K562 (cell line): Measurements from ENCODE around the gene BEST3. TPM values are rescaled to one million over a fixed set of nuclear protein-coding genes. Genes with fewer than 3 reads are reported as not detected.

Source experiments
- AFF4 ChIP-seq: sonication (generic); formaldehyde crosslinking; IDR thresholded peaks from 2 replicates; pipeline ENCODE4 v1.8.0; 2023; ENCODE audit warnings: mild to moderate bottlenecking, missing genetic modification reagents
- ESRRB ChIP-seq: fragments of 250-450 bp; sonication (Bioruptor Pico); IDR thresholded peaks from 2 replicates; pipeline ENCODE4 v1.5.0; 2020; ENCODE audit warnings: mild to moderate bottlenecking, moderate library complexity, borderline replicate concordance
- GABPB1 ChIP-seq: sonication (generic); formaldehyde crosslinking; IDR thresholded peaks from 2 replicates; pipeline ENCODE4 v1.8.0; 2022; ENCODE audit warnings: mild to moderate bottlenecking, missing genetic modification reagents
- HDAC8 ChIP-seq: fragments of 450-650 bp; IDR thresholded peaks from 2 replicates; pipeline ENCODE4 v1.6.1; 2016; ENCODE audit warnings: mild to moderate bottlenecking, missing genetic modification characterization, moderate library complexity, missing compliant biosample characterization
- MAFK ChIP-seq: IDR thresholded peaks from 2 replicates; pipeline ENCODE4 v1.6.1; 2011; ENCODE audit warnings: low read length, improper control_type of control experiment
- MAZ ChIP-seq, 2 experiments: fragments of 450-650 bp in 1 of 2; sonication (generic) in 1 of 2; formaldehyde crosslinking; IDR thresholded peaks in 1 of 2; conservative IDR thresholded peaks in 1 of 2; 2 replicates each; pipeline versions ENCODE4 v1.4.0 to v1.5.0; 2020; ENCODE audit warnings: mild to moderate bottlenecking in 1 of 2, missing genetic modification reagents in 1 of 2
- PHF21A ChIP-seq: fragments of 450-650 bp; IDR thresholded peaks from 2 replicates; pipeline ENCODE4 v1.6.1; 2017; ENCODE audit warnings: low read depth, borderline replicate concordance
- POU5F1 ChIP-seq: fragments of 150-350 bp; IDR thresholded peaks from 2 replicates; pipeline ENCODE4 v1.6.1; 2014; ENCODE audit warnings: borderline replicate concordance, low read length, low read depth, mild to moderate bottlenecking; ENCODE audit not compliant: partially characterized antibody
- RBM22 ChIP-seq: fragments of 200-400 bp; formaldehyde crosslinking; IDR thresholded peaks from 2 replicates; pipeline ENCODE4 v1.6.1; 2018; ENCODE audit warnings: low read length, low read depth; ENCODE audit not compliant: poor library complexity, severe bottlenecking
- SIN3B ChIP-seq: fragments of 450-650 bp; IDR thresholded peaks from 2 replicates; pipeline ENCODE4 v1.6.1; 2017; ENCODE audit warnings: low read depth, mild to moderate bottlenecking, moderate library complexity
- SRF ChIP-seq, 2 experiments: fragments of 250-450, 450-650 bp in 1 of 2; sonication (Bioruptor Pico) in 1 of 2; sonication (generic) in 1 of 2; formaldehyde crosslinking; IDR thresholded peaks; 2 replicates each; pipeline versions ENCODE4 v1.5.0 to v1.5.1; 2020 to 2022; ENCODE audit warnings: mild to moderate bottlenecking in 1 of 2, missing genetic modification reagents in 1 of 2
- TRIM28 ChIP-seq: fragments of 450-650 bp; IDR thresholded peaks from 2 replicates; pipeline ENCODE4 v1.6.1; 2017
- ZBTB12 ChIP-seq: fragments of 250-450 bp; sonication (Bioruptor Pico); IDR thresholded peaks from 2 replicates; pipeline ENCODE4 v1.4.0; 2020
- ZKSCAN8 ChIP-seq: fragments of 200-800 bp; sonication (Bioruptor generic); IDR thresholded peaks from 2 replicates; pipeline ENCODE4 v1.6.1; 2016; ENCODE audit warnings: missing genetic modification characterization, missing compliant biosample characterization
- polyA plus RNA-seq, 8 experiments: library from polyadenylated mRNA; depleted of rRNA in 4 of 8; stranded (reverse) in 5 of 8; unstranded in 3 of 8; fragments of >200 nt; fragmentation: Nextera tagmentation in 2 of 8; fragmentation: Illumina TruSeq in 1 of 8; extraction: Ambion mirVana in 2 of 8; extraction: Trizol in 1 of 8; gene quantifications; 2 replicates each; pipeline versions ENCODE4 v1.2.1 to v1.2.3, GENCODE V29; 2011 to 2014; ENCODE audit warnings: inconsistent platforms in 1 of 8, missing spikeins in 1 of 8
- total RNA-seq, 7 experiments: library from RNA; depleted of rRNA in 6 of 7; stranded (reverse); fragments of >200 nt in 6 of 7; fragmentation: Illumina TruSeq in 2 of 7; extraction: Trizol in 2 of 7; gene quantifications; 2 replicates each; pipeline versions ENCODE4 v1.2.1 to v1.2.3, GENCODE V29; 2011 to 2021; ENCODE audit warnings: low replicate concordance in 1 of 7
- TF ChIP-seq, protein P1 (sequence below): conservative IDR thresholded peaks from 2 replicates; pipeline ENCODE4 v1.6.1; 2011; ENCODE audit warnings: low read depth, mild to moderate bottlenecking, low read length; ENCODE audit not compliant: control insufficient read depth
- TF ChIP-seq, protein P2 (sequence below), 2 experiments: fragments of 200-800 bp in 1 of 2; sonication (Bioruptor generic) in 1 of 2; sonication (generic) in 1 of 2; formaldehyde crosslinking in 1 of 2; IDR thresholded peaks in 1 of 2; conservative IDR thresholded peaks in 1 of 2; 2 replicates each; pipeline versions ENCODE4 v1.5.0 to v1.6.1; 2016 to 2020; ENCODE audit warnings: missing compliant biosample characterization in 1 of 2, missing genetic modification characterization in 1 of 2, missing genetic modification reagents in 1 of 2
- TF ChIP-seq, protein P3 (sequence below): fragments of 450-650 bp; formaldehyde crosslinking; IDR thresholded peaks from 2 replicates; pipeline ENCODE4 v1.4.0; 2020; ENCODE audit warnings: mild to moderate bottlenecking
- TF ChIP-seq, protein P4 (sequence below): fragments of 250-450 bp; sonication (Bioruptor Pico); IDR thresholded peaks from 2 replicates; pipeline ENCODE4 v1.5.0; 2021

BEST3 gene
- total and polyA plus RNA-seq, 9 of the 15 experiments (the other 6 are each of a cell fraction or from before 2014, with no cell fraction given): 0.15 TPM; not detected in 8

DNA sequence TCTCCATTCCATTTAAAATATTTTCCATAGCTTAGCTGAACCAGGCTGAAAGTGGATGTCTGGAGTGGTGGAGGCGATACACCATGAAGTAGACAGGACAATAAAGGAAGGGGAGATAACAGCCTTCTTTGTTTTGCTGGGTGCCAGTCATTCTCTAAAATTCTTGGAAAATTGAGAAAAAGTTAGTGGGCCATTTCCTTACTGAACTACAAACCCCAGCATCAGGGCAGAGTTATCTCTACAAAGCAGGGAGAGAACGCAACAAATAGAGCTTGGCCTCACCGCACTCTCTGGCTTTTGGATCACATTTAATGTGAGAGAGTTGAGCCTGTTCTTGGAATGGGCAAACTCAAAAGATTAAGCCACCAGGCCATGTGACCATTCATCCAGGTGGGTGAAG is 47.2 kb downstream of the BEST3 start (continued):
- TF ChIP-seq MAZ (CRISPR knock-in tag; conservative IDR thresholded peaks at IDR 0.05 in 1 of 2, IDR thresholded peaks at IDR 0.05 in 1 of 2): no peak
- TF ChIP-seq AFF4 (CRISPR knock-in tag): no peak
- TF ChIP-seq TRIM28: no peak
- no peak for TF ChIP-seq GABPB1 (CRISPR knock-in tag)
- TF ChIP-seq, protein P1, sequence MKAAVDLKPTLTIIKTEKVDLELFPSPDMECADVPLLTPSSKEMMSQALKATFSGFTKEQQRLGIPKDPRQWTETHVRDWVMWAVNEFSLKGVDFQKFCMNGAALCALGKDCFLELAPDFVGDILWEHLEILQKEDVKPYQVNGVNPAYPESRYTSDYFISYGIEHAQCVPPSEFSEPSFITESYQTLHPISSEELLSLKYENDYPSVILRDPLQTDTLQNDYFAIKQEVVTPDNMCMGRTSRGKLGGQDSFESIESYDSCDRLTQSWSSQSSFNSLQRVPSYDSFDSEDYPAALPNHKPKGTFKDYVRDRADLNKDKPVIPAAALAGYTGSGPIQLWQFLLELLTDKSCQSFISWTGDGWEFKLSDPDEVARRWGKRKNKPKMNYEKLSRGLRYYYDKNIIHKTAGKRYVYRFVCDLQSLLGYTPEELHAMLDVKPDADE: no peak
- no peak for TF ChIP-seq SIN3B
- TF ChIP-seq MAFK: no peak
- TF ChIP-seq, protein P2, sequence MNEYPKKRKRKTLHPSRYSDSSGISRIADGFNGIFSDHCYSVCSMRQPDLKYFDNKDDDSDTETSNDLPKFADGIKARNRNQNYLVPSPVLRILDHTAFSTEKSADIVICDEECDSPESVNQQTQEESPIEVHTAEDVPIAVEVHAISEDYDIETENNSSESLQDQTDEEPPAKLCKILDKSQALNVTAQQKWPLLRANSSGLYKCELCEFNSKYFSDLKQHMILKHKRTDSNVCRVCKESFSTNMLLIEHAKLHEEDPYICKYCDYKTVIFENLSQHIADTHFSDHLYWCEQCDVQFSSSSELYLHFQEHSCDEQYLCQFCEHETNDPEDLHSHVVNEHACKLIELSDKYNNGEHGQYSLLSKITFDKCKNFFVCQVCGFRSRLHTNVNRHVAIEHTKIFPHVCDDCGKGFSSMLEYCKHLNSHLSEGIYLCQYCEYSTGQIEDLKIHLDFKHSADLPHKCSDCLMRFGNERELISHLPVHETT (CRISPR knock-in tag; conservative IDR thresholded peaks at IDR 0.05 in 1 of 2, IDR thresholded peaks at IDR 0.05 in 1 of 2): no peak
- TF ChIP-seq, protein P3, sequence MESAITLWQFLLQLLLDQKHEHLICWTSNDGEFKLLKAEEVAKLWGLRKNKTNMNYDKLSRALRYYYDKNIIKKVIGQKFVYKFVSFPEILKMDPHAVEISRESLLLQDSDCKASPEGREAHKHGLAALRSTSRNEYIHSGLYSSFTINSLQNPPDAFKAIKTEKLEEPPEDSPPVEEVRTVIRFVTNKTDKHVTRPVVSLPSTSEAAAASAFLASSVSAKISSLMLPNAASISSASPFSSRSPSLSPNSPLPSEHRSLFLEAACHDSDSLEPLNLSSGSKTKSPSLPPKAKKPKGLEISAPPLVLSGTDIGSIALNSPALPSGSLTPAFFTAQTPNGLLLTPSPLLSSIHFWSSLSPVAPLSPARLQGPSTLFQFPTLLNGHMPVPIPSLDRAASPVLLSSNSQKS: no peak
- no peak for TF ChIP-seq SRF (CRISPR knock-in tag; IDR thresholded peaks at IDR 0.05)
- TF ChIP-seq, protein P4, sequence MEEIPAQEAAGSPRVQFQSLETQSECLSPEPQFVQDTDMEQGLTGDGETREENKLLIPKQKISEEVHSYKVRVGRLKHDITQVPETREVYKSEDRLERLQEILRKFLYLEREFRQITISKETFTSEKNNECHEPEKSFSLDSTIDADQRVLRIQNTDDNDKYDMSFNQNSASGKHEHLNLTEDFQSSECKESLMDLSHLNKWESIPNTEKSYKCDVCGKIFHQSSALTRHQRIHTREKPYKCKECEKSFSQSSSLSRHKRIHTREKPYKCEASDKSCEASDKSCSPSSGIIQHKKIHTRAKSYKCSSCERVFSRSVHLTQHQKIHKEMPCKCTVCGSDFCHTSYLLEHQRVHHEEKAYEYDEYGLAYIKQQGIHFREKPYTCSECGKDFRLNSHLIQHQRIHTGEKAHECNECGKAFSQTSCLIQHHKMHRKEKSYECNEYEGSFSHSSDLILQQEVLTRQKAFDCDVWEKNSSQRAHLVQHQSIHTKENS (CRISPR knock-in tag): no peak
- no peak for TF ChIP-seq HDAC8
- no peak for TF ChIP-seq PHF21A
- no peak for TF ChIP-seq ZKSCAN8
- TF ChIP-seq ESRRB (CRISPR knock-in tag): no peak
- no peak for TF ChIP-seq RBM22
- TF ChIP-seq POU5F1: no peak
- no peak for TF ChIP-seq ZBTB12
